Measurements from ENCODE around the gene CA11.

DNA sequence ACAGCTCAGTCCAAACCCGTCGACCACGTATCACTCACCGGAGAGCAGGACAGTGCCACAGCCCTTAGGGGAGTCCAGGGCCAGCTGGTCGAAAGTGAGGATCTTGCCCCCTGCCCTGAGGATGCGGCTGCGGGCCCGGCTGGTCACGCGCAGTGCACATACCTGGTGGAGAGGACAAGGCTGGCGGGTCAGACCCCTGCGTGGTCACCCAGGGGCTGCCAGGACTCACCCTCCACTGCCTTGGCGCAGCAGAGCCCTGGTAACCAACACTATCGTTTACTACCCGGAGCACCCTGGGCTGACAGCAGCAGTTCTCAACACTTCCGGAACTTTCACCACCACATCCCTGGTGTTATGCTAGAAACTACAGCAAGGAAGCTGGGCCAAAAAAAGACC lies 29.9 kb downstream of the CA11 start:
- TF ChIP-seq, protein P1, sequence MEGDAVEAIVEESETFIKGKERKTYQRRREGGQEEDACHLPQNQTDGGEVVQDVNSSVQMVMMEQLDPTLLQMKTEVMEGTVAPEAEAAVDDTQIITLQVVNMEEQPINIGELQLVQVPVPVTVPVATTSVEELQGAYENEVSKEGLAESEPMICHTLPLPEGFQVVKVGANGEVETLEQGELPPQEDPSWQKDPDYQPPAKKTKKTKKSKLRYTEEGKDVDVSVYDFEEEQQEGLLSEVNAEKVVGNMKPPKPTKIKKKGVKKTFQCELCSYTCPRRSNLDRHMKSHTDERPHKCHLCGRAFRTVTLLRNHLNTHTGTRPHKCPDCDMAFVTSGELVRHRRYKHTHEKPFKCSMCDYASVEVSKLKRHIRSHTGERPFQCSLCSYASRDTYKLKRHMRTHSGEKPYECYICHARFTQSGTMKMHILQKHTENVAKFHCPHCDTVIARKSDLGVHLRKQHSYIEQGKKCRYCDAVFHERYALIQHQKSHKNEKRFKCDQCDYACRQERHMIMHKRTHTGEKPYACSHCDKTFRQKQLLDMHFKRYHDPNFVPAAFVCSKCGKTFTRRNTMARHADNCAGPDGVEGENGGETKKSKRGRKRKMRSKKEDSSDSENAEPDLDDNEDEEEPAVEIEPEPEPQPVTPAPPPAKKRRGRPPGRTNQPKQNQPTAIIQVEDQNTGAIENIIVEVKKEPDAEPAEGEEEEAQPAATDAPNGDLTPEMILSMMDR (IDR thresholded peaks at IDR 0.05) = no peak
- TF ChIP-seq POLR2AphosphoS5 (IDR thresholded peaks at IDR 0.05) (no peak), POLR2A (IDR thresholded peaks at IDR 0.05) (no peak)

Measured in prostate gland (tissue), 2 donors.